NOMO-1 (cell line): ENCODE data around the gene GALNT7.
"Not testable (repeated sequence)": the region's sequence is repeated elsewhere in the genome, so short reads cannot be mapped to it uniquely, and the experiment has no call there.

Experiments used
- DNase-seq, 2 experiments: peaks; one replicate each; lab custom pipeline; 2025; ENCODE audit not compliant: unreplicated experiment in 2 of 2; lab: John Stamatoyannopoulos, UW

The GALNT7 gene

GRCh38 chr4:173165706-173166105 is 2.9 kb upstream of the GALNT7 start:
- no peak for DNase-seq

GRCh38 chr4:173166491-173166890 is 2.1 kb upstream of the GALNT7 start:
- no peak for DNase-seq

GRCh38 chr4:173167758-173168395 is 734 bp upstream of the GALNT7 start:
- DNase-seq, result peak in 1 of 2 experiments; percentile 65

GRCh38 chr4:173169178-173169427 is 492 bp downstream of the GALNT7 start:
- DNase-seq, result no peak

- peak; percentile 57 to 78 for DNase-seq
These were observed 994 bp downstream of the GALNT7 start for GRCh38 chr4:173169428-173170181.

- DNase-seq, result no peak
These were observed 1.7 kb downstream of the GALNT7 start for GRCh38 chr4:173170182-173170778.

GRCh38 chr4:173171098-173171497 is 2.5 kb downstream of the GALNT7 start:
- DNase-seq, result peak in 1 of 2 experiments; percentile 17

GRCh38 chr4:173171987-173172386 is 3.4 kb downstream of the GALNT7 start:
- no peak for DNase-seq

GRCh38 chr4:173174184-173174583 is 5.6 kb downstream of the GALNT7 start:
- no peak for DNase-seq

GRCh38 chr4:173174594-173175012 is 6.0 kb downstream of the GALNT7 start:
- peak; percentile 24 to 62 for DNase-seq

GRCh38 chr4:173176010-173176409 is 7.4 kb downstream of the GALNT7 start:
- no peak for DNase-seq

- no peak for DNase-seq
These were observed 8.6 kb downstream of the GALNT7 start for GRCh38 chr4:173177232-173177631.

GRCh38 chr4:173178144-173178543 is 9.5 kb downstream of the GALNT7 start:
- no peak for DNase-seq

GRCh38 chr4:173181848-173182247 is 13.2 kb downstream of the GALNT7 start:
- DNase-seq, result peak in 1 of 2 experiments; percentile 54

- no peak for DNase-seq
These were observed 13.8 kb downstream of the GALNT7 start for GRCh38 chr4:173182403-173182802.

- not testable (repeated sequence) for DNase-seq
These were observed 15.1 kb downstream of the GALNT7 start for GRCh38 chr4:173183659-173184247.

- DNase-seq, result peak; percentile 38 to 73
These were observed 17.4 kb downstream of the GALNT7 start for GRCh38 chr4:173185847-173186510.

GRCh38 chr4:173187732-173188131 is 19.1 kb downstream of the GALNT7 start:
- no peak for DNase-seq

- DNase-seq, result no peak
These were observed 20.0 kb downstream of the GALNT7 start for GRCh38 chr4:173188648-173189047.

GRCh38 chr4:173189117-173189693 is 20.6 kb downstream of the GALNT7 start:
- no peak for DNase-seq

- no peak for DNase-seq
These were observed 23.0 kb downstream of the GALNT7 start for GRCh38 chr4:173191623-173192041.
